ENCODE results near the gene MAB21L1.

MAB21L1 gene

DNA sequence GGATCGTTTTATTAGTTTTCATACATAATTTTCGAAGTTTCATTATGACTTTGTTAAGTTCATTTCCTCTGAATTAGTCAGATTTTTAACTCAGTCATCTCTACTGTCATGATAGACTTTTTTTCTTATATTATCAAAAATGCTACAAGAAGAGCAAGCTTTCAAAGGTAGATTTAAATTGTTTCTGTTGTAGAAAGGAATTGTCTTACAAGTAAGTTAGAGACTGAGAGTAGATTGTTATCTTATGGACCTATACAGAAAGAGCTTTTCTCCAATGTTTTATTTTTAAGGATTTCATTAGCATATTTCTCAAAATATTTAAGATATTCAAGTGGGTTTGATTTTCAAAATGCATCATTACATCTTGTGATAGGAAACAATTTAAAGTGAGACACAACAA, 2.7 kb downstream of the MAB21L1 start:
- H3K27ac ChIP-seq = no peak overlapping the region
- no peak for TF ChIP-seq CTCF (conservative IDR thresholded peaks at IDR 0.05)
- no peak for TF ChIP-seq ZFX (IDR thresholded peaks at IDR 0.05)

DNA sequence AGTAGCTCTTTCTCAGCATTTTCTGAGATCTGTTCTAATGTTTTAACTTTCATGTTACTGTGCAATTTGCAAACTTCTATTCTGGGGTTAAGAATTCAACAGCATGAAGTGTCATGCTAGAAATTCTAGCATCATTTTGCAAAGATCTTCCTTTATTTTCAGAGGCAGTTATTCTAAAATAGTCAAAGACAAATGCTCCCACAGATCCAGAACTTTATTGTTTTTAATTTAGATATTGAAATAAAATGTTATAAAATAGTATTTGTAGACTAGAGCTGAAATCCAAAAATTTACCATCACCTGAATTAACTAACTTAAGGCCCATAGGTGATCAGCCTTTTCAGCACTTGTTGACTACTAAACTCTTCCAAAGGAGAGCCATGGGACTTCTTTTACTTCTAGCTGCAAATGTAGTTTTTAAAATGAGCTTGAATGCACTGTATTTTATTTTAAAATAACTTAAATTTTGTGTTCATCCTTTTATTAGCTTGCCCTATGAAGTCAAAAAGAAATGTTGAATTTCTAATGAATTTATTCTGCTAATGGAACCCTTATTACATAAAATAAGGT, 3.2 kb downstream of the MAB21L1 start:
- TF ChIP-seq CTCF (conservative IDR thresholded peaks at IDR 0.05) (no peak), ZFX (IDR thresholded peaks at IDR 0.05) (no peak)
- H3K27ac ChIP-seq = no peak overlapping the region

- H3K27ac ChIP-seq = no peak overlapping the region
- TF ChIP-seq ZFX (IDR thresholded peaks at IDR 0.05) (no peak), CTCF (conservative IDR thresholded peaks at IDR 0.05) (no peak)
These were observed 4.1 kb downstream of the MAB21L1 start for GRCh38 chr13:35472323-35472881.

GRCh38 chr13:35471706-35472322, 4.7 kb downstream of the MAB21L1 start:
- TF ChIP-seq ZFX (IDR thresholded peaks at IDR 0.05) (no peak), CTCF (conservative IDR thresholded peaks at IDR 0.05) (no peak)
- H3K27ac ChIP-seq = no peak overlapping the region

- H3K27ac ChIP-seq = no peak overlapping the region
- no peak for TF ChIP-seq ZFX (IDR thresholded peaks at IDR 0.05)
- no peak for TF ChIP-seq CTCF (conservative IDR thresholded peaks at IDR 0.05)
These were observed 5.5 kb downstream of the MAB21L1 start for GRCh38 chr13:35470671-35471661.

DNA sequence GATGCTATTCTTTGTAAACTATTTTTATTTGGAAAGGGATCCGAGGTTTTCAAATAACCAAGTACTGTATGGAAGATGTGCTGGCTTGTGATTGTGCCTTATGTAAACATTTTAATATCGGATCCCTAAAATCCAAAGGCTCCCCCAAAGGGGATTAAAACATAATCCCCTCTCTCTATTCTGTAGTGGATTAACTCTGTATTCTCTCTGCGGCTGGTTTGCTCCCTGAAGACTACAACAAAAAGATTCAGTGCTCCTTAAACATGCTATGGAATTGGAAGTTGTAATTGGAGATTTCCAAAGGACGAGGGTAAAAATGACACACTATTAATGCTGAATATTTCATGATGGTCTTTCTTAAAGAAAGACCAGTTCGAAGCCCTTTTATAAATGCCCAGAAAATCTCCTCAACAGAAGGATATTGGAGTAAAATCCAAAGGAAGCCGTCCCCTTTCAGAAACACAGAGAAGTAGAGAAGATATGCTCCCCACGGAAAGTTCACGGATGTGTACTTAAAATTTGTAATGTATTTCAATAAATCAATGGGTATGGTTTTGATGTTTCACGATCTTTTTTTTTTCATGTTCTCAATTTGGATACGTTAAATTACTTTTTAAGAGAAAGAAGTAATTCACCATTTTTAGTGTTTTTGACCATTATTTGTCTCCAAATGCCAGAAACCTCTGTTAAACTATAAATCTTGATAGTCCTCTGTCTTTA, 6.5 kb downstream of the MAB21L1 start:
- H3K27ac ChIP-seq = no peak overlapping the region
- TF ChIP-seq ZFX (IDR thresholded peaks at IDR 0.05) (no peak), CTCF (conservative IDR thresholded peaks at IDR 0.05) (no peak)

Data from C4-2B (cell line).